ENCODE data around the gene G0S2.

DNA sequence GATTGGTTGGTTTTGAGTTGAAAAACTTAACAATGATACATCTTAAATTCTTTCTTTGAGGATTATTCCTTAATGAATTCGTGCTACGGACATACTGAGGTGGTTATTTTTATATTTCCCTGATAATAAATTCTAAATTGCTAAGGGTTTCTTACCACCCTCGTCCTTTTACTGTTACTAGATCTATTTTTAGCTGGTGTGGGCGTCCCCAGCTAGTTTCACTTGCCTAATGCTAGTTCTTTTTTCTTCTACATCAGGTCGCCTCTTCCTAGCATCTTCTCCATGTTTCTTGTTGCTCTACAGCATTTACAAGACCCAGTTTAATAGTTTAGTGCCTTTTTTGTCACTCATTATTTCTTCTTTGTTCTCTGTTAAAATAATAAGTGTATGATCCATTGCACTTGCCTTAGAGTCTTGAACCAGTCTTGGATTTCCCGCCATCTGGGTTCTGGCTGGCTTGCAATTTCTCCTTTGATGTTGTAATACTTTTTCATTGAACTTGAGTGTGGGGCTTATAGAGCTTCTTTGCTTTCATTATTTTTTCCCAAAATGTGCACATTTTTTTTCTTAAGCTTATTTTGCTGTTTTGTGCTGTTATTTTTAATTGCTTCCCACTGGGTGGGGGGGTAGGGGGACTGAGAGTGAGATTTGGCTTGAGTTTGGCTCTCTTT lies 28.8 kb downstream of the G0S2 start:
- TF ChIP-seq EZH2 (IDR thresholded peaks at IDR 0.05; ENCODE audit: borderline replicate concordance, low read depth, low read length), result no peak
- no peak for TF ChIP-seq TCF7 (IDR thresholded peaks at IDR 0.05; ENCODE audit: borderline replicate concordance)
- no peak for TF ChIP-seq GATAD2B (IDR thresholded peaks at IDR 0.05; ENCODE audit: borderline replicate concordance)
- TF ChIP-seq TAF1 (IDR thresholded peaks at IDR 0.05; ENCODE audit: control insufficient read depth, extremely low read depth, insufficient read depth, low read length, severe bottlenecking), result no peak
- TF ChIP-seq, protein P1, sequence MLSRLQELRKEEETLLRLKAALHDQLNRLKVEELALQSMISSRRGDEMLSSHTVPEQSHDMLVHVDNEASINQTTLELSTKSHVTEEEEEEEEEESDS (CRISPR knock-in tag; IDR thresholded peaks at IDR 0.05), result no peak
- no peak for TF ChIP-seq NR2C1 (IDR thresholded peaks at IDR 0.05)
- no peak for TF ChIP-seq NR2C1 (tag; IDR thresholded peaks at IDR 0.05)
- no peak for TF ChIP-seq ZNF507 (tag; conservative IDR thresholded peaks at IDR 0.05)
- no peak for TF ChIP-seq GATAD2A (IDR thresholded peaks at IDR 0.05)
- TF ChIP-seq, protein P2, sequence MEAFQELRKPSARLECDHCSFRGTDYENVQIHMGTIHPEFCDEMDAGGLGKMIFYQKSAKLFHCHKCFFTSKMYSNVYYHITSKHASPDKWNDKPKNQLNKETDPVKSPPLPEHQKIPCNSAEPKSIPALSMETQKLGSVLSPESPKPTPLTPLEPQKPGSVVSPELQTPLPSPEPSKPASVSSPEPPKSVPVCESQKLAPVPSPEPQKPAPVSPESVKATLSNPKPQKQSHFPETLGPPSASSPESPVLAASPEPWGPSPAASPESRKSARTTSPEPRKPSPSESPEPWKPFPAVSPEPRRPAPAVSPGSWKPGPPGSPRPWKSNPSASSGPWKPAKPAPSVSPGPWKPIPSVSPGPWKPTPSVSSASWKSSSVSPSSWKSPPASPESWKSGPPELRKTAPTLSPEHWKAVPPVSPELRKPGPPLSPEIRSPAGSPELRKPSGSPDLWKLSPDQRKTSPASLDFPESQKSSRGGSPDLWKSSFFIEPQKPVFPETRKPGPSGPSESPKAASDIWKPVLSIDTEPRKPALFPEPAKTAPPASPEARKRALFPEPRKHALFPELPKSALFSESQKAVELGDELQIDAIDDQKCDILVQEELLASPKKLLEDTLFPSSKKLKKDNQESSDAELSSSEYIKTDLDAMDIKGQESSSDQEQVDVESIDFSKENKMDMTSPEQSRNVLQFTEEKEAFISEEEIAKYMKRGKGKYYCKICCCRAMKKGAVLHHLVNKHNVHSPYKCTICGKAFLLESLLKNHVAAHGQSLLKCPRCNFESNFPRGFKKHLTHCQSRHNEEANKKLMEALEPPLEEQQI (IDR thresholded peaks at IDR 0.05), result no peak
- TF ChIP-seq, protein P3, sequence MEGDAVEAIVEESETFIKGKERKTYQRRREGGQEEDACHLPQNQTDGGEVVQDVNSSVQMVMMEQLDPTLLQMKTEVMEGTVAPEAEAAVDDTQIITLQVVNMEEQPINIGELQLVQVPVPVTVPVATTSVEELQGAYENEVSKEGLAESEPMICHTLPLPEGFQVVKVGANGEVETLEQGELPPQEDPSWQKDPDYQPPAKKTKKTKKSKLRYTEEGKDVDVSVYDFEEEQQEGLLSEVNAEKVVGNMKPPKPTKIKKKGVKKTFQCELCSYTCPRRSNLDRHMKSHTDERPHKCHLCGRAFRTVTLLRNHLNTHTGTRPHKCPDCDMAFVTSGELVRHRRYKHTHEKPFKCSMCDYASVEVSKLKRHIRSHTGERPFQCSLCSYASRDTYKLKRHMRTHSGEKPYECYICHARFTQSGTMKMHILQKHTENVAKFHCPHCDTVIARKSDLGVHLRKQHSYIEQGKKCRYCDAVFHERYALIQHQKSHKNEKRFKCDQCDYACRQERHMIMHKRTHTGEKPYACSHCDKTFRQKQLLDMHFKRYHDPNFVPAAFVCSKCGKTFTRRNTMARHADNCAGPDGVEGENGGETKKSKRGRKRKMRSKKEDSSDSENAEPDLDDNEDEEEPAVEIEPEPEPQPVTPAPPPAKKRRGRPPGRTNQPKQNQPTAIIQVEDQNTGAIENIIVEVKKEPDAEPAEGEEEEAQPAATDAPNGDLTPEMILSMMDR (IDR thresholded peaks at IDR 0.05 in 2 of 3, conservative IDR thresholded peaks at IDR 0.05 in 1 of 3; ENCODE audit: insufficient read depth in 2 of 3, low read depth in 1 of 3, low read length in 3 of 3), result no peak
- no peak for TF ChIP-seq NFE2L1 (tag; IDR thresholded peaks at IDR 0.05; ENCODE audit: borderline replicate concordance, low read depth)

Measured in K562 (cell line).